HepG2 (cell line): ENCODE measurements around the gene TRUB1. TPM values are rescaled to one million over a fixed set of nuclear protein-coding genes. Genes with fewer than 3 reads are reported as not detected.
A peak's percentile ranks its signal among the peaks of the same experiment; 100 is the strongest.

Experiments used
- ATAC-seq: fragments of 200-7000 bp; cut with Tn5 transposase; 3 replicates; pipeline ENCODE4 v1.9.1; 2020; ENCODE audit warnings: mild to moderate bottlenecking, moderate library complexity
- BruUV-seq: library from RNA; stranded (reverse); fragments of 400-500 nt; replicated peaks from 2 replicates; lab custom pipeline; 2021; lab: Mats Ljungman, UMichigan
- CTCF ChIA-PET: fragments of 300-600 bp; formaldehyde crosslinking; extraction: SDS; loops from one replicate; lab custom pipeline; 2021; ENCODE audit warnings: low total read pairs, inconsistent platforms, low intra/inter-chr PET ratio; lab: Yijun Ruan, JAX
- POLR2A ChIA-PET: fragments of 350-600 bp; sonication (Branson Sonifier 250); formaldehyde crosslinking; loops from one replicate; lab custom pipeline; 2020; ENCODE audit warnings: antibody characterized with exemption, inconsistent platforms; lab: Yijun Ruan, JAX
- DNase-seq: peaks from one replicate; pipeline ENCODE4 v3.0.0-alpha.2; 2015; ENCODE audit warnings: low spot score
- FAIRE-seq: peaks from 3 replicates; lab custom pipeline; 2011; peaks lifted over from hg19 to GRCh38; lab: Jason Lieb, UNC
- H2AFZ ChIP-seq: one replicate; pipeline ENCODE4 v1.6.1; 2011; ENCODE audit warnings: low read length, inconsistent platforms
- H3K27ac ChIP-seq: fragments of 300-600 bp; 3 replicates; pipeline ENCODE4 v1.8.0; 2011; ENCODE audit warnings: mixed run types, mild to moderate bottlenecking, mixed read lengths, low read length, inconsistent platforms; ENCODE audit not compliant: insufficient read depth; ENCODE audit errors: extremely low read length
- H3K27me3 ChIP-seq, 2 experiments: fragments of 200-600 bp in 1 of 2; 2 replicates in 1 of 2; 3 replicates in 1 of 2; pipeline versions ENCODE4 v1.6.0 to v1.8.0; 2011; ENCODE audit warnings: low read length in 2 of 2, mild to moderate bottlenecking in 2 of 2, moderate library complexity in 2 of 2, inconsistent platforms in 1 of 2; ENCODE audit not compliant: insufficient read depth in 2 of 2, control insufficient read depth in 1 of 2
- H3K36me3 ChIP-seq, 2 experiments: fragments of 200-600 bp in 1 of 2; replicated peaks in 1 of 2; 2 replicates in 1 of 2; 3 replicates in 1 of 2; pipeline versions ENCODE4 v1.5.1 to v1.8.0; 2011; ENCODE audit warnings: low read length in 2 of 2, inconsistent platforms in 1 of 2; ENCODE audit not compliant: insufficient read depth in 2 of 2, control insufficient read depth in 1 of 2
- H3K4me1 ChIP-seq: 2 replicates; pipeline ENCODE4 v1.5.1; 2012; ENCODE audit warnings: low read length, inconsistent platforms; ENCODE audit not compliant: insufficient read depth
- H3K4me2 ChIP-seq: 2 replicates; pipeline ENCODE4 v1.6.0; 2011; ENCODE audit warnings: low read depth, low read length, inconsistent platforms
- H3K4me3 ChIP-seq, 3 experiments: fragments of 200-600 bp in 1 of 3; sonication (generic), shearing (Covaris generic) in 1 of 3; replicated peaks in 1 of 3; 2 replicates each; pipeline ENCODE4 v1.5.1; 2011 to 2016; ENCODE audit warnings: low read length in 3 of 3, inconsistent platforms in 2 of 3, low read depth in 2 of 3, mild to moderate bottlenecking in 2 of 3, control low read depth in 1 of 3, mixed read lengths in 1 of 3; ENCODE audit not compliant: insufficient read depth in 1 of 3
- H3K79me2 ChIP-seq: one replicate; pipeline ENCODE4 v1.6.1; 2011; ENCODE audit warnings: low read length, inconsistent platforms; ENCODE audit not compliant: insufficient read depth
- H3K9ac ChIP-seq: 2 replicates; pipeline ENCODE4 v1.6.0; 2011; ENCODE audit warnings: mild to moderate bottlenecking, low read depth, low read length, inconsistent platforms; ENCODE audit not compliant: insufficient read depth
- H3K9me3 ChIP-seq: 2 replicates; pipeline ENCODE4 v1.5.1; 2012; ENCODE audit warnings: mild to moderate bottlenecking, low read length
- H4K20me1 ChIP-seq: 2 replicates; pipeline ENCODE4 v1.6.0; 2011; ENCODE audit warnings: inconsistent platforms, mild to moderate bottlenecking, low read length, moderate library complexity; ENCODE audit not compliant: insufficient read depth
- CHD4 ChIP-seq: fragments of 200-600 bp; sonication (generic); IDR thresholded peaks from 2 replicates; pipeline ENCODE4 v1.7.0; 2017; ENCODE audit warnings: mild to moderate bottlenecking, low read length, borderline replicate concordance
- GATAD1 ChIP-seq: IDR thresholded peaks from 2 replicates; pipeline ENCODE4 v1.6.1; 2016; ENCODE audit warnings: missing genetic modification reagents, missing compliant biosample characterization
- HNF4G ChIP-seq, 2 experiments: sonication (generic) in 1 of 2; formaldehyde crosslinking in 1 of 2; IDR thresholded peaks; 2 replicates each; pipeline versions ENCODE4 v1.4.0 to v1.6.1; 2011 to 2020; ENCODE audit warnings: borderline replicate concordance in 2 of 2, low read depth in 2 of 2, mild to moderate bottlenecking in 2 of 2, low read length in 1 of 2, missing genetic modification reagents in 1 of 2, moderate library complexity in 1 of 2
- KMT2A ChIP-seq: sonication (generic); formaldehyde crosslinking; IDR thresholded peaks from 2 replicates; pipeline ENCODE4 v1.4.0; 2020; ENCODE audit warnings: missing genetic modification reagents
- MTA1 ChIP-seq: sonication (generic); formaldehyde crosslinking; IDR thresholded peaks from 2 replicates; pipeline ENCODE4 v1.4.0; 2020; ENCODE audit warnings: missing genetic modification reagents, mild to moderate bottlenecking, borderline replicate concordance
- MYC ChIP-seq: sonication (generic); formaldehyde crosslinking; IDR thresholded peaks from 2 replicates; pipeline ENCODE4 v1.9.0; 2021; ENCODE audit warnings: missing genetic modification reagents, borderline replicate concordance
- NCOA5 ChIP-seq: sonication (generic); formaldehyde crosslinking; IDR thresholded peaks from 2 replicates; pipeline ENCODE4 v1.4.0; 2020; ENCODE audit warnings: missing genetic modification reagents
- NFYB ChIP-seq: sonication (generic); formaldehyde crosslinking; IDR thresholded peaks from 2 replicates; pipeline ENCODE4 v1.4.0; 2020; ENCODE audit warnings: missing genetic modification reagents
- NR2F2 ChIP-seq: IDR thresholded peaks from 2 replicates; pipeline ENCODE4 v1.6.1; 2012; ENCODE audit warnings: low read depth, inconsistent platforms, borderline replicate concordance
- RCOR2 ChIP-seq: IDR thresholded peaks from 2 replicates; pipeline ENCODE4 v1.6.1; 2016; ENCODE audit warnings: missing biosample characterization, missing genetic modification reagents
- SKI ChIP-seq: fragments of 450-650 bp; IDR thresholded peaks from one replicate; pipeline ENCODE4 v1.6.1; 2018; ENCODE audit warnings: mild to moderate bottlenecking; ENCODE audit not compliant: partially characterized antibody
- SNAI1 ChIP-seq: sonication (generic); formaldehyde crosslinking; IDR thresholded peaks from 2 replicates; pipeline ENCODE4 v1.5.0; 2020; ENCODE audit warnings: mild to moderate bottlenecking, missing genetic modification reagents, borderline replicate concordance
- TGIF2 ChIP-seq: IDR thresholded peaks from 2 replicates; pipeline ENCODE4 v1.6.1; 2016; ENCODE audit warnings: control low read depth, missing compliant biosample characterization
- U2AF2 ChIP-seq: fragments of 200-400 bp; formaldehyde crosslinking; IDR thresholded peaks from 2 replicates; pipeline ENCODE4 v1.6.1; 2017; ENCODE audit warnings: low read depth, mild to moderate bottlenecking, low read length
- WIZ ChIP-seq: sonication (generic); formaldehyde crosslinking; IDR thresholded peaks from 2 replicates; pipeline ENCODE4 v1.5.1; 2020; ENCODE audit warnings: mild to moderate bottlenecking, missing genetic modification reagents
- ZNF17 ChIP-seq: sonication (generic); formaldehyde crosslinking; IDR thresholded peaks from 2 replicates; pipeline ENCODE4 v1.5.0; 2020; ENCODE audit warnings: mild to moderate bottlenecking, missing genetic modification reagents
- ZNF296 ChIP-seq: sonication (generic); formaldehyde crosslinking; conservative IDR thresholded peaks from 2 replicates; pipeline ENCODE4 v1.5.0; 2020; ENCODE audit warnings: mild to moderate bottlenecking, missing genetic modification reagents
- ZNF326 ChIP-seq: sonication (generic); formaldehyde crosslinking; IDR thresholded peaks from 2 replicates; pipeline ENCODE4 v1.4.0; 2020; ENCODE audit warnings: missing genetic modification reagents, borderline replicate concordance
- ZNF570 ChIP-seq: sonication (generic); formaldehyde crosslinking; IDR thresholded peaks from 2 replicates; pipeline ENCODE4 v1.4.0; 2020; ENCODE audit warnings: mild to moderate bottlenecking, missing genetic modification reagents, borderline replicate concordance
- WGBS: methylation state at CpG from one replicate; pipeline ENCODE4 v1.1.6; 2017; ENCODE audit warnings: low lambda C conversion rate; 5-methylcytosine and 5-hydroxymethylcytosine counted together
- in situ Hi-C: cut with HindIII; loops from 2 replicates; pipeline ENCODE4 v1.10.0; 2017; ENCODE audit warnings: low pct_unique_long_range_greater_than_20kb; ENCODE audit not compliant: extremely low pct_ligation_motif_present
- intact Hi-C: fragments of 100-400 bp; cut with micrococcal nuclease; formaldehyde crosslinking; loops from one replicate; pipeline ENCODE4 v1.10.0; 2022; ENCODE audit not compliant: unreplicated experiment
- polyA plus RNA-seq, 8 experiments: library from polyadenylated mRNA; depleted of rRNA in 3 of 8; stranded (reverse) in 7 of 8; unstranded in 1 of 8; fragments of >200 nt; fragmentation: Illumina TruSeq in 4 of 8; extraction: Trizol in 4 of 8; gene quantifications; 2 replicates each; pipeline versions ENCODE4 v1.2.1 to v1.2.3, GENCODE V29; 2011 to 2016; ENCODE audit warnings: low read depth in 4 of 8, missing spikeins in 1 of 8, mixed read lengths in 1 of 8; ENCODE audit not compliant: insufficient read depth in 1 of 8
- total RNA-seq, 5 experiments: library from RNA; depleted of rRNA; stranded (reverse); fragments of >200 nt; fragmentation: Illumina TruSeq; extraction: Trizol; gene quantifications; 2 replicates each; pipeline ENCODE4 v1.2.3, GENCODE V29; 2016; ENCODE audit warnings: low read depth in 1 of 5
- TF ChIP-seq, protein P1 (sequence below): sonication (generic); formaldehyde crosslinking; IDR thresholded peaks from 2 replicates; pipeline ENCODE4 v1.4.0; 2020; ENCODE audit warnings: missing genetic modification reagents, borderline replicate concordance

TRUB1 gene
- total and polyA plus RNA-seq, 2 of the 13 experiments (the other 11 are each of a cell fraction or from before 2014, with no cell fraction given): 10.6 to 38.9 TPM

GRCh38 chr10:114937962-114938855, at the start of gene TRUB1 (continued):
- TF ChIP-seq HNF4G (IDR thresholded peaks at IDR 0.05; ENCODE audit: borderline replicate concordance, low read depth, low read length): peak; percentile 48; the same call in 1 of the 2 replicates
- peak; percentile 63; the same call in 1 of the 2 replicates for TF ChIP-seq HNF4G (CRISPR knock-in tag; IDR thresholded peaks at IDR 0.05; ENCODE audit: borderline replicate concordance, low read depth)
- TF ChIP-seq ZNF326: no peak
- no peak for TF ChIP-seq ZNF296 (CRISPR knock-in tag)
- no peak for TF ChIP-seq TGIF2 (CRISPR knock-in tag)
- TF ChIP-seq SKI: no peak
- no peak for TF ChIP-seq SNAI1 (CRISPR knock-in tag)
- TF ChIP-seq MTA1 (CRISPR knock-in tag): peak; percentile 42; the same call in 1 of the 2 replicates
- TF ChIP-seq CHD4: no peak
- TF ChIP-seq NCOA5 (CRISPR knock-in tag): no peak

- intact Hi-C loops: no loop called here
- no peak overlapping the region for H3K9ac ChIP-seq
- 9% methylated on average over 5 of the region's 5 CpGs for WGBS
- H4K20me1 ChIP-seq: no peaks in the 10 kb centered on the region
- H3K27ac ChIP-seq: no peak overlapping the region
- no peaks in the 10 kb centered on the region for H3K79me2 ChIP-seq
- POLR2A ChIA-PET: no interaction called here
- in situ Hi-C loops: no loop called here
- no peaks in the 10 kb centered on the region for H3K36me3 ChIP-seq
- H3K27me3 ChIP-seq: no peaks in the 10 kb centered on the region; a peak in 1 of 5 replicates
- peak; percentile 20 for DNase-seq
- no peaks in the 10 kb centered on the region for H3K9me3 ChIP-seq
- H3K4me3 ChIP-seq: no peak overlapping the region
- H3K4me2 ChIP-seq: no peak overlapping the region
- CTCF ChIA-PET: no interaction called here
- no peaks in the 10 kb centered on the region for H3K4me1 ChIP-seq
- no peak overlapping the region for H2AFZ ChIP-seq
- BruUV-seq: no TSS peak
- no peak for ATAC-seq
- no peak for FAIRE-seq
- TF ChIP-seq WIZ: no peak
- no peak for TF ChIP-seq ZNF17 (CRISPR knock-in tag)
- TF ChIP-seq NFYB (CRISPR knock-in tag): peak; percentile 34; the same call in 1 of the 2 replicates
- TF ChIP-seq RCOR2 (CRISPR knock-in tag): no peak
- no peak for TF ChIP-seq KMT2A
- no peak for TF ChIP-seq U2AF2
- TF ChIP-seq GATAD1: no peak
- TF ChIP-seq, protein P1, sequence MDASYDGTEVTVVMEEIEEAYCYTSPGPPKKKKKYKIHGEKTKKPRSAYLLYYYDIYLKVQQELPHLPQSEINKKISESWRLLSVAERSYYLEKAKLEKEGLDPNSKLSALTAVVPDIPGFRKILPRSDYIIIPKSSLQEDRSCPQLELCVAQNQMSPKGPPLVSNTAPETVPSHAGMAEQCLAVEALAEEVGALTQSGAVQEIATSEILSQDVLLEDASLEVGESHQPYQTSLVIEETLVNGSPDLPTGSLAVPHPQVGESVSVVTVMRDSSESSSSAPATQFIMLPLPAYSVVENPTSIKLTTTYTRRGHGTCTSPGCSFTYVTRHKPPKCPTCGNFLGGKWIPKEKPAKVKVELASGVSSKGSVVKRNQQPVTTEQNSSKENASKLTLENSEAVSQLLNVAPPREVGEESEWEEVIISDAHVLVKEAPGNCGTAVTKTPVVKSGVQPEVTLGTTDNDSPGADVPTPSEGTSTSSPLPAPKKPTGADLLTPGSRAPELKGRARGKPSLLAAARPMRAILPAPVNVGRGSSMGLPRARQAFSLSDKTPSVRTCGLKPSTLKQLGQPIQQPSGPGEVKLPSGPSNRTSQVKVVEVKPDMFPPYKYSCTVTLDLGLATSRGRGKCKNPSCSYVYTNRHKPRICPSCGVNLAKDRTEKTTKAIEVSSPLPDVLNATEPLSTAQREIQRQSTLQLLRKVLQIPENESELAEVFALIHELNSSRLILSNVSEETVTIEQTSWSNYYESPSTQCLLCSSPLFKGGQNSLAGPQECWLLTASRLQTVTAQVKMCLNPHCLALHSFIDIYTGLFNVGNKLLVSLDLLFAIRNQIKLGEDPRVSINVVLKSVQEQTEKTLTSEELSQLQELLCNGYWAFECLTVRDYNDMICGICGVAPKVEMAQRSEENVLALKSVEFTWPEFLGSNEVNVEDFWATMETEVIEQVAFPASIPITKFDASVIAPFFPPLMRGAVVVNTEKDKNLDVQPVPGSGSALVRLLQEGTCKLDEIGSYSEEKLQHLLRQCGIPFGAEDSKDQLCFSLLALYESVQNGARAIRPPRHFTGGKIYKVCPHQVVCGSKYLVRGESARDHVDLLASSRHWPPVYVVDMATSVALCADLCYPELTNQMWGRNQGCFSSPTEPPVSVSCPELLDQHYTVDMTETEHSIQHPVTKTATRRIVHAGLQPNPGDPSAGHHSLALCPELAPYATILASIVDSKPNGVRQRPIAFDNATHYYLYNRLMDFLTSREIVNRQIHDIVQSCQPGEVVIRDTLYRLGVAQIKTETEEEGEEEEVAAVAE (CRISPR knock-in tag): peak; percentile 87
- no peak for TF ChIP-seq NR2F2
- TF ChIP-seq MYC: no peak
- TF ChIP-seq ZNF570: no peak
Measured at GRCh38 chr10:114893251-114893650, 44.7 kb upstream of the TRUB1 start.
